Central memory CD4-positive, alpha-beta T cell (primary cell): ENCODE results near the gene RIT2.

Experiments used
- DNase-seq: peaks from one replicate; pipeline ENCODE4 v3.0.0; 2022

RIT2 gene

DNA sequence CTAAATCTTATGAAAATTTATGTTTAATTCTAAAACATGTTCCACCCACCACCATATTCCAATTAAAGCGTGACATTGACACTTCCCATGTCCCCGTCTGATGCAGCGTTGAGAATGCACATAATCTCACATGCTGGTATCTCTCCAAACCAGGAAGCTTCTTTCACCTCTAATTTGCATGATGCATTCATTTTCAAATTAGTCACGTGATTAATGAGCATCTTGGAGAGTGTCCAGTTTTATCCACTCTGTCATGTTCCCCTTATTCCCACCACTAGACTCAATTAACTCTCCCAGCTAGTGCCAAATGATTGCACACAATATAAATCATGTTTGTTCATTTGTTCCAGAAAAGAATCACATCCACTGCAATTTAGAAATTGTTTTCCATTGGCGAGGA lies 105.8 kb downstream of the RIT2 start:
- DNase-seq: no peak

DNA sequence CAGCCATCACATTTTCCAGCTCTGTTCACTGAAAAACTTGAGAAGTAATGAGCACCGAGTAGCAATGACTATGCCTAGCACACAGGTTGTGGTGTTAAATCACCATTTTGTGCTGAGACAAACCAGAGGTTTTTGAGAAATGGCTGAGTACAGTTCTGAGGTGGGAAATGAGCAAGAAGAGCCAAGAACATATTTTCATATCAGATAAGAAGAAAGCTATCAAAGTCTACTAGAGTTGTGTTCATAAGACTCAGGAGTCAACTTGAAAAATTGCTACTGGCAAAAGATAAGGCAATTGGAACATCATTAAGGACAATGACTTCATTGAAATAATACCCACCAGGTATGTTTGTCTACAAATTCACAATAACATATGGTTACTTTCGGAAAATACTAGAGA lies 108.1 kb downstream of the RIT2 start:
- no peak for DNase-seq

DNA sequence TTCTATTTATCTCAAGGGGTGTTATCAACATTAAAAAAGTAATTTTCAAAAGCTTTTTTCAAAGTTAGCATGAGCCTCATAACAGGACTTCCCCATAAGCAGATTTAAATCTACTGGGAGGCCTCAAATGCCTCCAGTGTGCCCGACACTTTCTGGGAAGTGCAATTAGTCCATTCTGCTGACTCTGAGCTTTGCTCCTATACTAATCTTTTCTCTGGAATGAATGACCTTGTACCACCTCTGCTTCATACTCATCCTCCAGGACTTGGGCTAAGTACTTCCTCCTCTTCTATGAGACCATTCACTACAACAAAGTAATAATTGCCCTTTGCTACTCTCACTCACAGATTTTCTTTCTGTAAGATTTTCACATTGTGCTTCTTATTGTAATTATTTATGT lies 111.1 kb downstream of the RIT2 start:
- no peak for DNase-seq

DNA sequence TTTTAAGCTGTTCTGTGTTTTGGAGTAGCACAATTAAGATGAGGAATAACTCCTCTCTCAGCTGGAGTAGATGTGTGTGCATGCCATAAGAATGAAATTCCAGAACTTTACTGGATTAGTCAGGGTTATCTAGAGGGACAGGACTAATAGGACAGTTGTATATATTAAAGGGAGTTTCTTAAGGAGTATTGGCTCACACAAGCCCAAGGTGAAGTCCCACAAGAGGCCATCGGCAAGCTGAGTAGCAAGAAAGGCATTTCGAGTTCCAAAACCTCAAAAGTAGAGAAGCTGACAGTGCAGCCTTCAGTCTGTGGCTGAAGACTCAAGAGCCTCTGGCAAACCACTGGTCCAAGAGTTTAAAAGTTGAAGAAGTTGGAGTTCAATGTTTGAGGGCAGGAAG lies 113.7 kb downstream of the RIT2 start:
- DNase-seq: no peak

DNA sequence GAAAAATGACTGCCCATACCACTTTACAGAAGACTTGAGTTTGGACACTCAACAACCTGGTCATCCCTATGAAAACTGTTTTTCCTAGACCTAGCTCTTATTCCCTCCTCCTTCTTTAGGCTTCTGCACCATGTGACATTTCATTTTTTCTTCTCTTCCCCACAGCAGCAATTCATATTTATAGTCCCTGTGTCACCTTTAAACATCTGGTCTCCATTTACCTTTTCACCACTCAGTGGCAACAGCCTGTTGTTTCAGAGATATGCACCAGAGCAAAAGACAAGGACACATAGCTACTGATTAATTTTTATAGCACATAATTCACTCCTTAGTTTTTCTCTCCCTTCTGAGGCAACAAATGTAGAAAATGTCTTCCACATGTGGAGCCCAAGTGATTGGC lies 118.7 kb downstream of the RIT2 start:
- DNase-seq: no peak

DNA sequence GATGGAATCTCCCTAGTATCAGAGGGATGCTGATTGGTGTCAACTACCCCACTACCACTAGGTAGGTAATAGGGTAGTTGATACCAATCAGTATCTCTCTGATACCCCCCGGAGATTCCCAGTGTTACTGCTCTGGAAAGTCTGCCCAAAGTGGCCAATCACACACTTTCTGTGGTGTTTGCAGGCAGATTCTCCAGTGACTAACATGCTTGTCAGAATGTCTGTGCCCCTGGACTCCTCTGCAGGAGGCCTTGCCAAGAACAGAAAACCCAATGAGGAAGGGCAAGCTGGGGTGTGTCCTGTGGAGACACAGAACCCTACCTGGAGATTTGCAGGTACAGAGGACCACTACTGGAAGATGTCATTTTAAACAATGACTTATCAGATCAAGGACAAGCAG lies 135.1 kb downstream of the RIT2 start:
- no peak for DNase-seq

DNA sequence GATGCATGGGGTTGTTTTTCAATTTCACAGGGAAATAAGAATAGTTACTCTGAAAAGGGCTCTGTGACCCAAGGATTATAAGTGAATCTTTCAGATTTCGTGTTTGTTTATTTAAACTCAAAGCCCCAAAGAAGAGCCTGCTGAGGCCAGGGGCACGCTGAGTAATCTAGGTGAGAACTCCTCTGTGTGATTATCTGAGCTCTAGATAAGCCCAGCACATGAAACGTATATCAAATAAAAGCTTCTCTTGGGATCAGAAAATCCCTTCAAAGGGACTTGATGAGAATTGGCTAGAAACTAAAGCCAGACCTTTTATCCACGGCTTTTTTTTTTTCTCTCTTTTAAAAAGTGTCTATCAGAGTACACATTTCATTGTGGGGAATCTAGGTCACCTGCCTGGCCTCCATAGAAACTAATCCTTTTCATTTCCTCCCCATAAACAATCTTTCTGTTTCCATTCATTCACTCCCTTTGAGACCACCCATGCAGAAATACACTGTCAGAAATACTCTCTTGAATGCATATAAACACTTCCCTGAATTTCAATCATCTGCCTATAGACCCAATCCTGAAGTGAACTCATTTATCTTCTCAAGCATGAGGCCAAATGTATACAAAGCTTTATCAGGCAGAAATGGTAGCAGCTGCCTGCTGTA lies 137.4 kb downstream of the RIT2 start:
- no peak for DNase-seq

DNA sequence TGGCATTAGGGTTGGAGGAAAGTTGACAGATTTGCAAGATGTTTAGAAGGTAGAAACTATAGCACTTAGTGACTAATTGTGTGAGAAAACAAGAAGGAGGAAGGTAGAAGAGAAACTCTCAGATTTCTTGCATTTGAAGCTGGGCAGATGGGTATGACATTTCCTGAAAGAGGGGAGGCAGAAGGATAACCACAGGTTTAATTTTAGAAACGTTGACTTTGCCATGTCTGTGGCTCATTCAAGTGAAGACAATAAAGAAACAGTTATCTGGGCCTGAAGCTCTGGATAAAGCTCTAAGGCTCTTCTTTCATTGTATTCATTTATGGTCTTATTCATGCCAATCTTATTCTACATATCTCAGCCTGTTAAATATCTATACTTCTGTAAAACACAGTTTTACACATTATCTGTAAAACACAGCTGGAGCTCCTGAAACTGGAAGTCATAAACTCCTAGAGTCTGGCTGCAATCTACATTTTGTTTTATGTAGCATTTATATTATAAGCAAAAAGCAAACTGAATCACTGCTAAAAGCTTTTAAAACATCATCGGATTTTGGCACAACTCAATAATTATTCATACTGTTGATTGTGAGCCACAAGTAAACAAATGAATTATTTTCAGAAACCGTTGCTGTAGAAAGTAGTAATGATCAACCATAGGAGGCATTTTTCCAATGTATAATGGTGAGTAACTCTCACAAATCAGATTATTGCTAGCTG lies 138.5 kb downstream of the RIT2 start:
- no peak for DNase-seq

DNA sequence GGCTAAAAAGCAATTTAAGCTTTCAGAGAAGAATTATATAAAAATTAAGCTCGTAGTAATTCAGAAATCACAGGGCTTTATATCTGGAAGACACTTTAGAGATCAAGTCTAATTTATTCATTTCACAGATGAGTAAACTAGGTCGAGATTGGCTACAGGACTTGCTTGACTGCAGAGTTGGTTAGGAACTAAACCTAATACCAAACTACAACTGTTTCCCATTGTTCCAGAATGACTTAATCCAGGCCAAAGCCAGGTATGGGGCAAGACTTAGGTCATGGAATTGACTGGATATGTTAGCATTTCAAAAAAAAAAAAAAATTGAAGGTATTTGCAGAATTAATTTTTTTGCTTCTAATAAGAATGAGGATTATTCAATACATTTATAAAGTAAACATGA lies 146.1 kb downstream of the RIT2 start:
- DNase-seq: no peak

DNA sequence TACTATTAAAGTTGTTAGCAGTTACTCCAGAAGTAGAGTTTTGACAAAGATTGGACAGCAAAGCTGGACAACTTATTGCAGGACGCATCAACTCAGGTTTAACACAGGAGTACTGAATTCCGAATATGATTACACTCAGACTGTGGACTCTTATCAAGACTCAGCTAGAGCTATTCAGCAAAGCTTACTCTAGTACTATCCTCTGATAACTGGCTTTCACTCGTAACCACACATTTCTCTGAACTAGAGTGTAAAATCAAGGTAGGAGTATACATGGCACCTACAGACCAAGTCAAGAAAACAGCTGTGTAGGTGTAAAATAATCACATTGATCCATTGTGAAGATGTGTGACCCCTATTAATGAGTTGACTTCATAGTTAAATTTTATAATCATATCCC lies 154.2 kb downstream of the RIT2 start:
- DNase-seq: no peak

DNA sequence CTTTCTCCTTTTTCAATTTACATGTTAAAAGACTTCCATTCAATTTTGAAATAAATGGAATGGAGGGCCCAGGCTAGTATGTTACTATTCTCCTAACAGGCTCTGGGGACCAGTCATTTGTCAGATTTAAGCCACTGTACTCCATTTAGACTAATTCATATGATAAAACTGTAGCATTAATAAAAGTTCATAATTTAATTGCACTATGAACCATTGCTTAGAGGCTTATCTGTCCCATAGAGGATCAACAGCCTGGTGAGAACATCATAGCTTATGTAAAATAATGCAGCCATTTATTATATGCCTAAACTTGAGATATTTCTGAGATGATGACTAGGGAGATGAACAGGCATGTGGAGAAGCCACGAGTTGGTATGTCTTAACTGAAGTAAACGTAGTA lies 156.0 kb downstream of the RIT2 start:
- no peak for DNase-seq

DNA sequence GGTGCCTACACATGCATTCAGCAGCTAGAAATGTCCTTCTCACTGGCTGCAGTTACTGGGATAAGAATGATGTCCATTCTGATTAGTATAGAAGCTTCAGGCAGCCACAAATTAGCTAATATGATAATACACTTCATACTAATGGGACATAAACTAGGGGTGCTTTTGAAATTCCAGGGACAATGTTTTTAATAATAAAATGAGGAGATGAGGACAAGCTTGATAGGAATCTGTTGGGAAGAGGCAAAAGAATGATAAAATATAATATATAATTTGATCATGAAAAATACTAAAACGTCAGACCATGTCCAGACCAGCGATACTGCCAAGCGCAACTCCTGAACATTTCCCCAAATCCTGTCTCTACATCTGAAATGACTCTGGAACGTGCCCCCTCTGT lies 157.1 kb downstream of the RIT2 start:
- no peak for DNase-seq

DNA sequence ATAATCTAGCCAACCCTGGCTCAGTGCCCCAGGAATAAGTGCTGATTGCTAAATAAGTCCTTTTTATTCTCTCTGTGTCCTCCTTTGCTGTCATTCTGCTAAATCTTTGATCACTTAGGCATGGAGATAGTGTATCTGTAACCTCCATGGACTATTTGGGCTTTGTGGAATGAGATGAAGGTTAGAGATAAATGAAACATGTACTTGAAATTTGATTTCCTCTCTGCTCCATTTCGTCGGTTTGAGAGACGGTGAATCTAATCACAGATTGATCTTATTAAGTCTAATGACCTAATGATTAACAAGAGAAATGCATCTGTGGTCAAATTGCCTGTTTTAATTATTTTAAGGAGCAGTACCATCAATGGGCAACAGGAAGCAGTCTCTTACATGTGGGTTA lies 159.2 kb downstream of the RIT2 start:
- DNase-seq: no peak

DNA sequence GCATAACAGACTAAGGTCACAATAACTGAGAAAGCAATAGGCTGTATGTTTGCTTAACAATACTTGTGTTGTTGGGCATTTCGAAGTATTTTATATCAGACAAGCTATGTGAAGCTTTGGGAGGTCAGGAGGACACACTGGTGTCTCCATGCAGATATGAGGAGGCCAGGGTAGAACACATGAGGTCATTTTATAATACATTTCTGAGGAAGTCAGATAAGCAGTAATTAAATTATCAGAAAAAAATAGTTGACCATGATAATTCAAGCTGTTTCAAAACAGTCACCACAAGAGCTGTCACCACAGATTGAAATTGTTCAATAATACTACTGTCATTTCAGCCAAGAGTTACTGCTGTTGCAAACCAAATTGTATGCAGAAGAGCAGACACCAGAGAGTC lies 160.6 kb downstream of the RIT2 start:
- DNase-seq: no peak

DNA sequence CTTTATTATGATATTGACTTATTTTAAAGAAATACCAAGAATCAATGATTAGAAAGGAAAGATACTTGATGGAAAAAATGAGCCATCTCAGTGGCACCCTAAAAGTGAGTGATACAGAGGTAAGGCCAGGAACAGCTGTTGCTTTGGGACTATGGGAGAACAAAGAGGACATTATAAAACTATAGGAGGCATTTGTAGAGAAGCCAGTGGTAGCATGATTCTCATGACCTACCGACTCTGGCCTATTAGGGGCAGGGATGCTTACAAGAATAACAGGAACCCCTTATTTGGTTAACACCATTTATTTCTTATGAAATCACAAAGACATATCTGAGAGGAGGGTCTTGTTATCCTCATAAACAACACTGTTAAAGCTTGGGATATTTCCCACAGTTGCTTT lies 162.2 kb downstream of the RIT2 start:
- no peak for DNase-seq

DNA sequence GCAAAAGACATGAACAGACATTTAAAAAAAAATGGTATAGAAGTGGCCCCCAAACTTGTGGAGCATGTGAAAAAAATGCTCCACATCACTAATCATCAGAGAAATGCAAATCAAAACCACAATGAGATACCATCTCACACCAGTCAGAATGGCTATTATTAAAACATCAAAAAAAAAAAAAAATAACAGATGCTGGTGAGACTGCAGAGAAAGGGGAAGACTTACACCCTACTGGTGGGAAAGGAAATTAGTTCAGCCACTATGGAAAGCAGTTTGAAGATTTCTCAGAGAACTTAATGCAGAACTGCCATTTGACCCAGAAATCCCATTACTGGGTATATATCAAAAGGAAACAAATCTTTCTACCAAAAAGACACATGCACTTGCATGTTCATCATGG lies 164.8 kb downstream of the RIT2 start:
- DNase-seq: no peak

DNA sequence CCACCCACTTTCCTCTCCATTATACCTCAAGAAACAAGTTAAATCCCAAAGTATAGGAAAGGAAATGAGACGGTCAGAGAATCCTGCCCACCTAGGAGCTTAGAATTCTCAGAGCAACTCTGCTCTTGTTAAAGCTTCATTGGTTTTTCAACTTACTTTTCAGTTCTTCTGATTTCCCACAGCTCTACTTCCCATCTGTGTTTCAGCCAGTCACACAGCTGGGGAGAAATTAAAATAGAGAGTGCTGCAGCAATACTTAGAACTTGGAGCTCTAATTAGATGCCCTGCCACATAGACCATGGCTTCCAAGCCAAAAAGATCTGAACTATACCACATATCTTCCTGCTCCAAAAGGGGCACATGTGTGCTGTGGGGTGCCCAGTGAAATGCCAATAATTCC lies 166.7 kb downstream of the RIT2 start:
- no peak for DNase-seq

DNA sequence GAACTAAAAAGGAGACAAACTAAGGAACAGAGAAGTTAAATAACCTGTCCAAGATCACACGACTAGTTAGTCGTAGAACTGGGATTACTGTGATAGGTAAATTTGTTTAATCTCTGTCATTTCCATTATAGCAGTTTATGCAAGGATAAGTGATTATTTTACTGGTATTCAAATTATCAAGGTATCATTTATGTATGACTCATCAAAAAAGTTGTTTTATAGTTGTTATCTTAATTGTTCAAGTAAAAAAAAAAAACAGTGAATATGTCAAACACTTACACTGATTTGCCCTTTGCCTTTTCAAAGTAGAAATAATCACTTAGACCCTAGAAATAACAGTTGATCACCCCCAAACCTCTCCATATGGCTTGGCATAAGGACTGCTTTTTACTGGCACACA lies 173.6 kb downstream of the RIT2 start:
- DNase-seq: no peak

DNA sequence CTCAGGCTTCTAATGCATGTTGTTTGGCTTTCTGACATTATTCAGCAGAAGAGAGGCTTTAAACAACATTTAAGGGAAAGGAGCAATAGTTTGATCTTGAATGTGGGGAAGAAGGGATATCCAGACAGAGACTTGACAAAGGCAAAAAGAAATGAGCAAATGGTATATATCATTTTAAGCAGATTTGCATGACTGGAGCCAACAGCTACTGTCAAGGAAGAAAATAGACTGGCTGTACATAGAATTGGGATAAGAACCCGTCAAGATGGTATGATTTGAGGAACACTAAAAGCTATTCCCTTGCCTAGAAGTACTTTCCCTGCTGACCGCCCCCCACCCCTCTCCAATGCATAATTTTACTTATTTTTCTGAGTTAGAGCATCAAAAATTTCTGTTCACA lies 174.5 kb downstream of the RIT2 start:
- DNase-seq: no peak

DNA sequence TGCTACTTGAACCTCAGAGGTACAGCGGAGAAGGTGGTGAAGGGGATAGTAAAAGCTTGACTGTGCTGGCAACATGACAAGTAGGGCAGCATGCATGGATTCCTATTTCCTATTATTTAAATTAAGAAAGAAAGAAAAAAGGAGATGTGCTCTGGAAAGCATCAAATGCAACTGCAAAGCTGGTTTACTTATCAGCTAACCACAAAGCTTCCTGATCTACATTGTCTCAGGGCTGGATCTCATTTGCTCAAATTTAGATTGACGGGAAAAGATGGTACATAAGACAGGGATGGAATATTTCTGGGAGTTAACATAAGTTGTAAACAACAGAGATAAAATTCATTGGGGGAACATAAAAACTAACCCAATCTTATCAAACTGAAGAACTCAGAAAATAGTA lies 178.0 kb downstream of the RIT2 start:
- no peak for DNase-seq

DNA sequence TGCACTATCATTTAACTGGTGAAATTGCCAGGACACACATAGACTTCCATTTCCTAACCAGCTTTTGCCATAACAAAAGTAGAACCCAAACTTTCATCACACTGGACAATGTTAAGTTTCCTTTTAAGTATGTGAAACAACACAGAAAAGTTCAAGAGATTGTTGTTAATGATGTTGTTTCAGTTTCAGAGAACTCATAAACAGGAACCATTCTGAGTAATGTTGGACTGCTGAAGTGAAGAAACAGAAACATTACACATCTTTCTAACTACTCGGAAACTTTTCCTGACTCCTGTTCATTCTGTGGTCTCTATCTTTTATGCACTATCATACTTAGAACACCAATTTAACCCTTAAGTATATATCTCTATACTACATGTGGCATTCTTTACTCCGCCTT lies 179.2 kb downstream of the RIT2 start:
- DNase-seq: no peak

DNA sequence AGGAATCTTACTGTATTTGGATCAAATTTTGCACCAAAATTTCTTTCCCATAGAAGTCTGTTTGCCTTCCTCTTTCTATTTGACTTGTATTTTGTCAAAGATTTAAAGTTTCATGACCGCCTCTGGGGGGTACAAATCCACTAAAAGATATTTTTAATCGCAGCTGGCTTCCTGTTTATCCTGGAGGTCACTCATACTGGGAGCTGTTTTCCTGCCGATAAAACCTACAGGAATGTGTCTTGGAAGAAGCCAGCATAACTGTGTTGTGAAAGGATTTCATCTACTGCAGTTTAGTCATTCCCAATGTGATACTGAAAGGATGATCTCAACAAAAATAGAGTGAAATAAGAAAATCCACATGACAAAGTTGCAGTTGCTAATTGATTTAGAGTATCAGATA lies 184.0 kb downstream of the RIT2 start:
- DNase-seq: no peak

DNA sequence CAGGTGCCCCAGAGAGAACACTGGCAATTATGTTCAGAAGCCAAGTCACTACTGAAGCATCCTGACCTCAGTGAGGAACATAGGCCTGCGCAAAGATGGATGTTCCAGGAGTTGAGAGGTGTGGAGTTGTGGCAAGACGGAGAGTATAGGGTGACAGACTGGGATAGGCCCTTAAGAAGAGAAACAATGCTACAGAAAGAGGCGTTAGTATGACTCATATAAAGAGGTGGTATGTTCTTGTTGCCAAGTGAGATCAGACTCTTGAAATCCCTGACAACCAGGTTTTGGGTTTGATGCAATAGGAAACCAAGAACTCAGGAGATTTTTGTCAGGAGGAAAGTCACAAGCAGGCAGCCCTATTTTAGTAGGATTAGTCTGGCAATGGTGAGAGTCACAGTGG lies 185.6 kb downstream of the RIT2 start:
- DNase-seq: no peak

DNA sequence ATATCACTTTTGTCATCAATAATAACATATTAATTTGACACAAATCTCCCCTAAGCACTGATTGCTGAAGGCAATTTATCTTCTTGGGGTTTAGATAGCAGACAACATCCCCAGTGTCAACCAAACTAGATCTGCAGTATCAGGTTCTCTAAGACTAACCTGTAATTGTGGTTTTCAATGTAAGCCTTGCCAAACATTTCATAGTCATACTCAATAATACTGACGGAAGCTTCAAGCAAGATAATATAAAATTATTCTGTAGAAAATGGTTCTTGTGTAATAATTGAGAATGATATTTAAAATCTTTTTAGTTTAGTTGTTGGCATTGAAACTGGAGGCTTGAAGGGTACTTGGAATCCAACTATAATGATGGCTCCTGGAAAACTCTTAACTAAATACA lies 186.3 kb downstream of the RIT2 start:
- no peak for DNase-seq

DNA sequence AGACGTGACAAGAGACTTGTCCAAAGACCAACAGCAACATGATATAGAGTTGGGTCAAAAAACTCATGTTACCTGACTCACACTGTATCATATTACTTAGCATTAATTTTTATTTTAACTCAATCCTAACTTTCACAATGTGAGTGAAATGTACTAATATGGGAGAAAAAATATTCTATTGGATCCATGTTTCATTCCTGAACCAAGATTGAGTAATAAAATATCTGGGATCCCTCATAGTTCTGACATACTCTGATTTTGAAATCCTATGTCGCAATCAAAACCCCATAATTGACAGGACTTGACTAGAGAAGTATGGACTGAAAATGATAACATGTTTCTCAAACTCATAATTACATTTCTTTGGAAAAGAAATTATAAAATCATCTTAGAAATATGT lies 190.4 kb downstream of the RIT2 start:
- no peak for DNase-seq
